Measurements from ENCODE around the gene ARL4D.

GRCh38 chr17:43383372-43383771, 15.4 kb upstream of the ARL4D start:
- TF ChIP-seq POLR2A (IDR thresholded peaks at IDR 0.05; ENCODE audit: borderline replicate concordance, extremely low read depth, insufficient read depth, insufficient read length) (no peak), CTCF (IDR thresholded peaks at IDR 0.05 in 2 of 3, conservative IDR thresholded peaks at IDR 0.05 in 1 of 3; ENCODE audit: borderline replicate concordance in 1 of 3, insufficient read depth in 1 of 3, low read depth in 2 of 3, low read length in 2 of 3) (no peak), REST (IDR thresholded peaks at IDR 0.05; ENCODE audit: low read depth) (no peak), ATF3 (IDR thresholded peaks at IDR 0.05) (no peak), POLR2AphosphoS5 (IDR thresholded peaks at IDR 0.05; ENCODE audit: low read depth, low read length) (no peak), EZH2 (IDR thresholded peaks at IDR 0.05) (no peak), CEBPB (IDR thresholded peaks at IDR 0.05; ENCODE audit: low read depth) (no peak), ZFX (IDR thresholded peaks at IDR 0.05) (no peak), SP1 (IDR thresholded peaks at IDR 0.05; ENCODE audit: low read depth) (no peak)

Data from HCT116 (cell line).